Skeletal muscle tissue (tissue), 4 donors: ENCODE measurements around the gene NAT14. TPM values are rescaled to one million over a fixed set of nuclear protein-coding genes. Genes with fewer than 3 reads are reported as not detected.

Experiments used
- H3K27ac ChIP-seq: one replicate; pipeline ENCODE4 v1.7.0; 2013; ENCODE audit warnings: mild to moderate bottlenecking, low read depth, low read length, inconsistent platforms
- H3K27me3 ChIP-seq, 3 donors: one replicate each; pipeline ENCODE4 v1.7.0; 2013; ENCODE audit warnings: low read length in 3 of 3; ENCODE audit not compliant: control insufficient read depth in 3 of 3, insufficient read depth in 3 of 3
- H3K36me3 ChIP-seq, 3 donors: one replicate each; pipeline ENCODE4 v1.7.0; 2013; ENCODE audit warnings: low read length in 3 of 3; ENCODE audit not compliant: control insufficient read depth in 3 of 3, insufficient read depth in 3 of 3
- H3K4me1 ChIP-seq, 3 donors: one replicate each; pipeline ENCODE4 v1.7.0; 2013; ENCODE audit warnings: low read length in 3 of 3, mild to moderate bottlenecking in 3 of 3; ENCODE audit not compliant: control insufficient read depth in 3 of 3, insufficient read depth in 3 of 3
- H3K4me3 ChIP-seq, 3 donors: one replicate each; pipeline ENCODE4 v1.7.0; 2013; ENCODE audit warnings: low read length in 3 of 3
- H3K9ac ChIP-seq, 3 donors: one replicate each; pipeline ENCODE4 v1.7.0; 2013; ENCODE audit warnings: low read length in 3 of 3, mild to moderate bottlenecking in 3 of 3, moderate library complexity in 2 of 3, low read depth in 1 of 3
- H3K9me3 ChIP-seq, 3 donors: one replicate each; pipeline ENCODE4 v1.7.0; 2013; ENCODE audit warnings: low read length in 3 of 3; ENCODE audit not compliant: control insufficient read depth in 3 of 3
- total RNA-seq: library from RNA; depleted of rRNA; stranded (reverse); fragments of >200 nt; gene quantifications from one replicate; pipeline ENCODE4 v1.2.3, GENCODE V29; 2014
- donor health status: Osteomylitis.

Gene NAT14
- total RNA-seq, 1 donor from 2014 or later = 8.4 TPM

GRCh38 chr19:55461259-55461973 is 23.6 kb upstream of the NAT14 start, which contains the start of gene ISOC2:
Gene ISOC2 (minus strand): TSS chr19:55461642. CDS start chr19:55456486, 5,156 bp downstream.
- H3K27me3 ChIP-seq = no peaks in the 10 kb centered on the region

GRCh38 chr19:55461974-55462626 is 22.9 kb upstream of the NAT14 start:
- H3K27ac ChIP-seq = peak overlapping the region; percentile 69
- H3K36me3 ChIP-seq = no peaks in the 10 kb centered on the region
- no peaks in the 10 kb centered on the region for H3K9me3 ChIP-seq
- H3K9ac ChIP-seq = peak overlapping the region; percentile 73 to 94 (median 76)
- H3K4me3 ChIP-seq = peak overlapping the region; percentile 72 to 90 (median 78)
- peaks cover 14 to 25% (median 17%) of the 10 kb centered on the region in 3 donors for H3K4me1 ChIP-seq
- no peaks in the 10 kb centered on the region for H3K27me3 ChIP-seq

More at GRCh38 chr19:55461259-55461973, 23.6 kb upstream of the NAT14 start, which contains the start of gene ISOC2:
- Histone ChIP-seq H3K4me3 (peak within 1 kb of the TSS; percentile 88 to 97 (median 93)), H3K27ac (peak within 1 kb of the TSS; percentile 91), H3K9me3 (no peaks in the 10 kb centered on the region), H3K4me1 (peaks cover 14 to 25% (median 17%) of the 10 kb centered on the region in 3 donors), H3K36me3 (no peaks in the 10 kb centered on the region), H3K9ac (peak within 1 kb of the TSS; percentile 88 to 94 (median 93))

GRCh38 chr19:55462722-55463121 is 22.3 kb upstream of the NAT14 start:
- Histone ChIP-seq H3K36me3 (no peaks in the 10 kb centered on the region), H3K9me3 (no peaks in the 10 kb centered on the region), H3K27me3 (no peaks in the 10 kb centered on the region), H3K4me3 (no peak overlapping the region), H3K4me1 (peaks cover 18 to 25% (median 21%) of the 10 kb centered on the region in 3 donors), H3K27ac (no peak overlapping the region), H3K9ac (peak overlapping the region in 1 of 3 donors; percentile 94)

GRCh38 chr19:55463583-55464031 is 21.4 kb upstream of the NAT14 start:
- Histone ChIP-seq H3K36me3 (no peaks in the 10 kb centered on the region), H3K9me3 (no peaks in the 10 kb centered on the region), H3K27ac (no peak overlapping the region), H3K4me3 (no peak overlapping the region), H3K4me1 (peaks cover 21 to 29% (median 21%) of the 10 kb centered on the region in 3 donors), H3K27me3 (no peaks in the 10 kb centered on the region), H3K9ac (no peak overlapping the region)

- Histone ChIP-seq H3K4me1 (peaks cover 21 to 29% (median 21%) of the 10 kb centered on the region in 3 donors), H3K9ac (no peak overlapping the region), H3K27ac (no peak overlapping the region), H3K9me3 (no peaks in the 10 kb centered on the region), H3K27me3 (no peaks in the 10 kb centered on the region), H3K36me3 (no peaks in the 10 kb centered on the region), H3K4me3 (no peak overlapping the region)
Measured at GRCh38 chr19:55464039-55464661, 20.8 kb upstream of the NAT14 start.

GRCh38 chr19:55464662-55465054 is 20.3 kb upstream of the NAT14 start, which contains the start of gene C19orf85:
Gene C19orf85 (minus strand): TSS chr19:55464751. CDS start chr19:55464554, 197 bp downstream.
- H3K36me3 ChIP-seq = no peaks in the 10 kb centered on the region
- no peak within 1 kb of the TSS for H3K27ac ChIP-seq
- no peak within 1 kb of the TSS for H3K4me3 ChIP-seq
- H3K9ac ChIP-seq = no peak within 1 kb of the TSS
- no peaks in the 10 kb centered on the region for H3K27me3 ChIP-seq
- no peaks in the 10 kb centered on the region for H3K9me3 ChIP-seq
- H3K4me1 ChIP-seq = peaks cover 19 to 27% (median 19%) of the 10 kb centered on the region in 3 donors

GRCh38 chr19:55465460-55466240 is 19.3 kb upstream of the NAT14 start:
- H3K4me3 ChIP-seq = no peak overlapping the region
- H3K4me1 ChIP-seq = peaks cover 11 to 17% (median 15%) of the 10 kb centered on the region in 3 donors
- no peak overlapping the region for H3K27ac ChIP-seq
- no peaks in the 10 kb centered on the region for H3K9me3 ChIP-seq
- no peak overlapping the region for H3K9ac ChIP-seq
- H3K27me3 ChIP-seq = no peaks in the 10 kb centered on the region
- H3K36me3 ChIP-seq = no peaks in the 10 kb centered on the region

GRCh38 chr19:55466241-55466614 is 18.8 kb upstream of the NAT14 start:
- H3K27me3 ChIP-seq = no peaks in the 10 kb centered on the region
- H3K4me1 ChIP-seq = peaks cover 7 to 11% (median 10%) of the 10 kb centered on the region in 3 donors
- H3K27ac ChIP-seq = no peak overlapping the region
- H3K9me3 ChIP-seq = no peaks in the 10 kb centered on the region
- H3K4me3 ChIP-seq = no peak overlapping the region
- no peaks in the 10 kb centered on the region for H3K36me3 ChIP-seq
- H3K9ac ChIP-seq = no peak overlapping the region

- Histone ChIP-seq H3K27ac (no peak overlapping the region), H3K4me1 (peaks cover 4 to 7% (median 4%) of the 10 kb centered on the region in 3 donors), H3K9ac (no peak overlapping the region), H3K27me3 (no peaks in the 10 kb centered on the region), H3K9me3 (no peaks in the 10 kb centered on the region), H3K36me3 (no peaks in the 10 kb centered on the region), H3K4me3 (no peak overlapping the region)
Measured at GRCh38 chr19:55467236-55468053, 17.5 kb upstream of the NAT14 start.
